SK-N-SH (cell line): Measurements from ENCODE around the gene ACACA. TPM values are rescaled to one million over a fixed set of nuclear protein-coding genes. Genes with fewer than 3 reads are reported as not detected.

Source experiments
- CTCF ChIA-PET: fragments of 300-600, 350-600 bp; formaldehyde crosslinking; extraction: SDS; loops from one replicate; lab custom pipeline; 2021; lab: Yijun Ruan, JAX
- POLR2A ChIA-PET: fragments of 350-600 bp; sonication (Branson Sonifier 250); formaldehyde crosslinking; extraction: SDS; loops from one replicate; lab custom pipeline; 2020; ENCODE audit warnings: antibody characterized with exemption, inconsistent platforms; lab: Yijun Ruan, JAX
- DNase-seq: peaks from one replicate; pipeline ENCODE4 v3.0.0; 2012
- H2AFZ ChIP-seq: fragments of 200-600 bp; sonication (generic); 2 replicates; pipeline ENCODE4 v1.8.1; 2016; ENCODE audit warnings: antibody characterized with exemption, mild to moderate bottlenecking, low read depth
- H3F3A ChIP-seq: fragments of 200-600 bp; sonication (generic); replicated peaks from 2 replicates; pipeline ENCODE3; 2016; ENCODE audit warnings: antibody characterized with exemption, mild to moderate bottlenecking; ENCODE audit not compliant: insufficient read depth
- H3K27ac ChIP-seq, 2 experiments: fragments of 200-500 bp in 1 of 2; fragments of 200-600 bp in 1 of 2; sonication (Bioruptor generic) in 1 of 2; sonication (generic), shearing (Covaris generic) in 1 of 2; 2 replicates each; pipeline versions ENCODE4 v1.5.1 to v1.6.1; 2014 to 2016; ENCODE audit warnings: low read depth in 2 of 2, inconsistent platforms in 1 of 2, low read length in 1 of 2, mild to moderate bottlenecking in 1 of 2, mixed read lengths in 1 of 2
- H3K27me3 ChIP-seq: fragments of 200-600 bp; sonication (generic), shearing (Covaris generic); 2 replicates; pipeline ENCODE4 v1.6.1; 2016; ENCODE audit warnings: mixed run types; ENCODE audit not compliant: insufficient read depth
- H3K36me3 ChIP-seq, 2 experiments: fragments of 200-500 bp in 1 of 2; fragments of 200-600 bp in 1 of 2; sonication (Bioruptor generic) in 1 of 2; sonication (generic) in 1 of 2; replicated peaks in 1 of 2; 2 replicates each; pipeline versions ENCODE3 to v1.5.1; 2014 to 2016; ENCODE audit warnings: low read length in 1 of 2, mild to moderate bottlenecking in 1 of 2; ENCODE audit not compliant: insufficient read depth in 2 of 2, control insufficient read depth in 1 of 2
- H3K4me1 ChIP-seq, 2 experiments: fragments of 200-500 bp in 1 of 2; fragments of 200-600 bp in 1 of 2; sonication (Bioruptor generic) in 1 of 2; sonication (generic), shearing (Covaris generic) in 1 of 2; 2 replicates each; pipeline versions ENCODE4 v1.5.1 to v1.6.1; 2014 to 2016; ENCODE audit warnings: low read depth in 1 of 2, low read length in 1 of 2, mixed run types in 1 of 2; ENCODE audit not compliant: insufficient read depth in 2 of 2, control insufficient read depth in 1 of 2
- H3K4me2 ChIP-seq: fragments of 200-600 bp; sonication (generic), shearing (Covaris generic); 2 replicates; pipeline ENCODE4 v1.6.1; 2017; ENCODE audit warnings: mixed run types
- H3K4me3 ChIP-seq, 2 experiments: fragments of 200-500 bp in 1 of 2; fragments of 200-600 bp in 1 of 2; sonication (Bioruptor generic) in 1 of 2; sonication (generic), shearing (Covaris generic) in 1 of 2; 2 replicates each; pipeline versions ENCODE4 v1.5.1 to v1.8.1; 2014 to 2016; ENCODE audit warnings: low read depth in 2 of 2, inconsistent platforms in 1 of 2, low read length in 1 of 2, mild to moderate bottlenecking in 1 of 2, mixed read lengths in 1 of 2, moderate library complexity in 1 of 2
- H3K79me2 ChIP-seq: fragments of 200-600 bp; sonication (generic); 2 replicates; pipeline ENCODE4 v1.8.1; 2017; ENCODE audit warnings: mild to moderate bottlenecking; ENCODE audit not compliant: insufficient read depth
- H3K9ac ChIP-seq: fragments of 200-600 bp; sonication (generic); 2 replicates; pipeline ENCODE4 v1.6.1; 2017; ENCODE audit warnings: mixed run types
- H3K9me2 ChIP-seq: fragments of 200-600 bp; sonication (generic); 2 replicates; pipeline ENCODE4 v1.6.1; 2017; ENCODE audit warnings: mixed run types
- H3K9me3 ChIP-seq: fragments of 200-600 bp; sonication (generic); 2 replicates; pipeline ENCODE4 v1.6.1; 2017; ENCODE audit warnings: mixed run types, mild to moderate bottlenecking, moderate library complexity
- H4K20me1 ChIP-seq: fragments of 200-600 bp; sonication (generic); 2 replicates; pipeline ENCODE4 v1.6.1; 2017; ENCODE audit warnings: mild to moderate bottlenecking, mixed run types; ENCODE audit not compliant: insufficient read depth
- CHD2 ChIP-seq: fragments of 150-350 bp; IDR thresholded peaks from 2 replicates; pipeline ENCODE4 v1.6.1; 2018; ENCODE audit warnings: low read length; ENCODE audit not compliant: partially characterized antibody
- EP300 ChIP-seq, 2 experiments: IDR thresholded peaks; 2 replicates each; pipeline versions ENCODE4 v1.4.0 to v1.6.1; 2012; ENCODE audit warnings: borderline replicate concordance in 1 of 2, low read depth in 1 of 2, low read length in 1 of 2
- FOXJ3 ChIP-seq: sonication (generic); formaldehyde crosslinking; IDR thresholded peaks from 2 replicates; pipeline ENCODE4 v1.5.1; 2020; ENCODE audit warnings: mild to moderate bottlenecking, missing genetic modification reagents
- GATA2 ChIP-seq: sonication (generic); formaldehyde crosslinking; IDR thresholded peaks from 2 replicates; pipeline ENCODE4 v1.5.0; 2020; ENCODE audit warnings: mild to moderate bottlenecking, missing genetic modification reagents
- MAX ChIP-seq: IDR thresholded peaks from 2 replicates; pipeline ENCODE4 v1.4.0; 2012; ENCODE audit warnings: low read depth
- MEF2A ChIP-seq: IDR thresholded peaks from 2 replicates; pipeline ENCODE4 v1.4.0; 2012; ENCODE audit warnings: low read depth, borderline replicate concordance
- NFIC ChIP-seq: IDR thresholded peaks from 2 replicates; pipeline ENCODE4 v1.4.0; 2012; ENCODE audit warnings: borderline replicate concordance
- NRF1 ChIP-seq: IDR thresholded peaks from 2 replicates; pipeline ENCODE4 v1.6.1; 2012; ENCODE audit warnings: low read depth, mild to moderate bottlenecking, low read length
- PBX3 ChIP-seq: IDR thresholded peaks from 2 replicates; pipeline ENCODE4; 2012
- POLR2AphosphoS5 ChIP-seq: IDR thresholded peaks from 2 replicates; pipeline ENCODE4 v1.6.1; 2012; ENCODE audit warnings: low read depth, low read length
- RAD21 ChIP-seq: IDR thresholded peaks from 2 replicates; pipeline ENCODE4 v1.6.1; 2012; ENCODE audit warnings: mild to moderate bottlenecking, low read length
- REST ChIP-seq: IDR thresholded peaks from 2 replicates; pipeline ENCODE4 v1.6.1; 2012; ENCODE audit warnings: mild to moderate bottlenecking, low read depth, low read length, moderate library complexity
- RFX5 ChIP-seq: IDR thresholded peaks from 2 replicates; pipeline ENCODE4 v1.6.1; 2012; ENCODE audit warnings: mild to moderate bottlenecking, improper control_type of control experiment, low read length
- RXRA ChIP-seq: IDR thresholded peaks from 2 replicates; pipeline ENCODE4 v1.4.0; 2012; ENCODE audit warnings: low read depth, mild to moderate bottlenecking, borderline replicate concordance
- SMC3 ChIP-seq: IDR thresholded peaks from 2 replicates; pipeline ENCODE4 v1.6.1; 2012; ENCODE audit warnings: low read depth, low read length, improper control_type of control experiment
- USF2 ChIP-seq: fragments of 150-350 bp; IDR thresholded peaks from 2 replicates; pipeline ENCODE4 v1.6.1; 2017; ENCODE audit warnings: antibody characterized with exemption, low read length, low read depth, borderline replicate concordance
- YY1 ChIP-seq: IDR thresholded peaks from 2 replicates; pipeline ENCODE4 v1.4.0; 2012; ENCODE audit warnings: low read depth, mild to moderate bottlenecking
- ZBTB33 ChIP-seq: IDR thresholded peaks from 2 replicates; pipeline ENCODE4 v1.4.0; 2012; ENCODE audit warnings: low read depth, borderline replicate concordance
- WGBS: methylation state at CpG from one replicate; pipeline ENCODE4 v1.1.6; 2017; ENCODE audit warnings: low lambda C conversion rate; 5-methylcytosine and 5-hydroxymethylcytosine counted together
- polyA plus RNA-seq, 3 experiments: library from polyadenylated mRNA; depleted of rRNA; stranded (reverse); fragments of >200 nt; gene quantifications; 2 replicates each; pipeline ENCODE4 v1.2.3, GENCODE V29; 2012

The ACACA gene
- polyA plus RNA-seq, 1 of the 3 experiments (the other 2 are of a cell fraction) = 27.2 TPM

GRCh38 chr17:37164057-37164456 lies 242.6 kb downstream of the ACACA start (continued):
- TF ChIP-seq REST (no peak), MEF2A (no peak), YY1 (no peak), USF2 (no peak), NRF1 (no peak), RFX5 (no peak)

- CTCF ChIA-PET = interaction anchor here (3.0 kb wide), 1 partner anchor 11 kb away, joined by 12 read pairs; no protein-coding TSS in a partner anchor
- H3K36me3 ChIP-seq = peaks cover 0 to 5% of the 10 kb centered on the region in 2 experiments
- 98% methylated on average over 6 of the region's 6 CpGs for WGBS
- POLR2A ChIA-PET = no interaction called here
- no peak for TF ChIP-seq RXRA
- TF ChIP-seq, all 33 proteins: peak for 0
- Histone ChIP-seq H3K9me3 (no peaks in the 10 kb centered on the region), H3K9ac (no peak overlapping the region), H3K79me2 (no peaks in the 10 kb centered on the region), H3K4me2 (no peak overlapping the region), H3F3A (no peaks in the 10 kb centered on the region), H2AFZ (no peak overlapping the region), H3K27me3 (no peaks in the 10 kb centered on the region), H3K9me2 (no peaks in the 10 kb centered on the region), H3K4me1 (peaks cover 0 to 3% of the 10 kb centered on the region in 2 experiments; a peak in 1 of 4 replicates), H4K20me1 (no peaks in the 10 kb centered on the region), H3K4me3 (no peak overlapping the region), H3K27ac (no peak overlapping the region)
- no peak for DNase-seq
These were observed 243.8 kb downstream of the ACACA start for GRCh38 chr17:37162800-37163199.

- no peak for DNase-seq
- no peak overlapping the region for H3K4me3 ChIP-seq
- no peaks in the 10 kb centered on the region for H4K20me1 ChIP-seq
- H3F3A ChIP-seq = no peaks in the 10 kb centered on the region
- peaks cover 0 to 3% of the 10 kb centered on the region in 2 experiments; a peak in 1 of 4 replicates for H3K4me1 ChIP-seq
- no peak overlapping the region for H2AFZ ChIP-seq
- H3K9me3 ChIP-seq = no peaks in the 10 kb centered on the region
- peaks cover 3 to 7% of the 10 kb centered on the region in 2 experiments for H3K36me3 ChIP-seq
- H3K79me2 ChIP-seq = no peaks in the 10 kb centered on the region
- no peaks in the 10 kb centered on the region for H3K27me3 ChIP-seq
- H3K4me2 ChIP-seq = no peak overlapping the region
- no peak overlapping the region for H3K27ac ChIP-seq
- ChIA-PET POLR2A (no interaction called here), CTCF (interaction anchor here (1.4 kb wide), 1 partner anchor 113 kb away, joined by 3 read pairs; no protein-coding TSS in a partner anchor)
- H3K9ac ChIP-seq = no peak overlapping the region
- no peaks in the 10 kb centered on the region for H3K9me2 ChIP-seq
- no peak for TF ChIP-seq ZBTB33
- TF ChIP-seq GATA2 = no peak
- TF ChIP-seq RXRA = no peak
- no peak for TF ChIP-seq CHD2
- no peak for TF ChIP-seq NRF1
- no peak for TF ChIP-seq POLR2AphosphoS5
- TF ChIP-seq EP300 (IDR thresholded peaks at IDR 0.05; ENCODE audit: borderline replicate concordance in 1 of 2, low read depth in 1 of 2, low read length in 1 of 2) = no peak
- no peak for TF ChIP-seq FOXJ3
- TF ChIP-seq SMC3 = no peak
- no peak for TF ChIP-seq RAD21
- no peak for TF ChIP-seq PBX3
- TF ChIP-seq NFIC = no peak
- no peak for TF ChIP-seq RFX5
- TF ChIP-seq MAX = no peak
- no peak for TF ChIP-seq YY1
These were observed 245.7 kb downstream of the ACACA start for GRCh38 chr17:37160944-37161343.
